Activated B cell treated with CpG ODN at 0.5 μM for 24 hours (primary cell): ENCODE data around the gene LIG3. TPM values are rescaled to one million over a fixed set of nuclear protein-coding genes. Genes with fewer than 3 reads are reported as not detected.
A peak's percentile ranks its signal among the peaks of the same experiment; 100 is the strongest.

Experiments used
- ATAC-seq: fragments of 200-7000 bp; cut with Tn5 transposase; one replicate; pipeline ENCODE4 v1.10.0; 2021; ENCODE audit warnings: low read depth, mild to moderate bottlenecking, moderate library complexity
- CTCF ChIA-PET: fragments of 350-600 bp; sonication (Branson Sonifier 250); formaldehyde crosslinking; loops from one replicate; lab custom pipeline; 2021; ENCODE audit warnings: antibody characterized with exemption; lab: Charles Lee
- POLR2A ChIA-PET: fragments of 350-600 bp; sonication (Branson Sonifier 250); formaldehyde crosslinking; loops from one replicate; lab custom pipeline; 2021; ENCODE audit warnings: antibody characterized with exemption; lab: Charles Lee
- DNase-seq: peaks from one replicate; pipeline ENCODE4 v3.0.0; 2022
- H3K27ac Mint-ChIP-seq: one replicate; pipeline ENCODE4 v1.8.0; 2020; ENCODE audit warnings: mixed read lengths
- H3K27me3 Mint-ChIP-seq: one replicate; pipeline ENCODE4 v1.8.0; 2021; ENCODE audit warnings: mixed read lengths
- H3K36me3 Mint-ChIP-seq: one replicate; pipeline ENCODE4 v1.8.0; 2021; ENCODE audit warnings: low read depth, mixed read lengths
- H3K4me1 Mint-ChIP-seq: one replicate; pipeline ENCODE4 v1.8.0; 2021; ENCODE audit warnings: mixed read lengths
- H3K4me3 Mint-ChIP-seq: one replicate; pipeline ENCODE4 v1.8.0; 2020; ENCODE audit warnings: mild to moderate bottlenecking, mixed read lengths
- H3K9me3 Mint-ChIP-seq: one replicate; pipeline ENCODE4 v1.8.0; 2020; ENCODE audit warnings: mixed read lengths
- intact Hi-C: fragments of 100-400 bp; cut with micrococcal nuclease; formaldehyde crosslinking; loops from one replicate; pipeline ENCODE4 v1.15.1; 2024
- total RNA-seq: library from RNA; stranded (reverse); gene quantifications from 2 replicates; pipeline ENCODE4 v1.2.3, GENCODE V29; 2022
- TF ChIP-seq, protein P1 (sequence below): fragments of 200-600 bp; IDR thresholded peaks from one replicate; pipeline ENCODE4 v1.8.0; 2022; ENCODE audit warnings: antibody characterized with exemption, mild to moderate bottlenecking

LIG3 gene
- total RNA-seq, 1 donor from 2014 or later: 42.4 TPM

GRCh38 chr17:35006345-35006744 is 26.0 kb downstream of the LIG3 start:
- intact Hi-C loops: no loop called here
- Mint-ChIP-seq H3K4me1 (no peaks in the 10 kb centered on the region), H3K27ac (no peak overlapping the region), H3K27me3 (no peaks in the 10 kb centered on the region), H3K9me3 (no peaks in the 10 kb centered on the region), H3K4me3 (no peak overlapping the region), H3K36me3 (peaks cover 76% of the 10 kb centered on the region)
- DNase-seq: no peak
- ChIA-PET POLR2A (no interaction called here), CTCF (no interaction called here)
- TF ChIP-seq, protein P1, sequence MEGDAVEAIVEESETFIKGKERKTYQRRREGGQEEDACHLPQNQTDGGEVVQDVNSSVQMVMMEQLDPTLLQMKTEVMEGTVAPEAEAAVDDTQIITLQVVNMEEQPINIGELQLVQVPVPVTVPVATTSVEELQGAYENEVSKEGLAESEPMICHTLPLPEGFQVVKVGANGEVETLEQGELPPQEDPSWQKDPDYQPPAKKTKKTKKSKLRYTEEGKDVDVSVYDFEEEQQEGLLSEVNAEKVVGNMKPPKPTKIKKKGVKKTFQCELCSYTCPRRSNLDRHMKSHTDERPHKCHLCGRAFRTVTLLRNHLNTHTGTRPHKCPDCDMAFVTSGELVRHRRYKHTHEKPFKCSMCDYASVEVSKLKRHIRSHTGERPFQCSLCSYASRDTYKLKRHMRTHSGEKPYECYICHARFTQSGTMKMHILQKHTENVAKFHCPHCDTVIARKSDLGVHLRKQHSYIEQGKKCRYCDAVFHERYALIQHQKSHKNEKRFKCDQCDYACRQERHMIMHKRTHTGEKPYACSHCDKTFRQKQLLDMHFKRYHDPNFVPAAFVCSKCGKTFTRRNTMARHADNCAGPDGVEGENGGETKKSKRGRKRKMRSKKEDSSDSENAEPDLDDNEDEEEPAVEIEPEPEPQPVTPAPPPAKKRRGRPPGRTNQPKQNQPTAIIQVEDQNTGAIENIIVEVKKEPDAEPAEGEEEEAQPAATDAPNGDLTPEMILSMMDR: no peak
- ATAC-seq: no peak

DNA sequence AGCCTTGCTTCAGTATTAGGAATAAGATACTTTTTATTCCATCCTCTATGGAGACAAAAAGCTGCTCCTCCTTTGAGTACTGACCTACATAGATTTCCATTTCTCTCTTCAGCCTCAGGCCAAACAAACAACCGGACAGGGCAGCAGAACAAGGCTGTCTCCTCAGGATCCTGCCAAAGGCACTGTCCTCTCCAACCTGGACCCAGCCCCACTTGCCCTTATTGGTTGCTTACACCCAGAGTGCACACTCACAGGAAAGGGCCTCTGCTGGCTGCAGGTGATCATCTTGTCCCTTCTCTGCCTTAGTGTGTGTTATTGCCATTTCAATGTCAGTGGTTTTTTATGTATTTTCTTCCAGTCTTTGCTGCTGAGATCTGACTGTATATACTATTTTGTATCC is 26.6 kb downstream of the LIG3 start:
- Mint-ChIP-seq H3K4me3 (no peak overlapping the region), H3K27ac (peak overlapping the region; percentile 7), H3K9me3 (no peaks in the 10 kb centered on the region), H3K4me1 (no peaks in the 10 kb centered on the region), H3K36me3 (peaks cover 76% of the 10 kb centered on the region), H3K27me3 (no peaks in the 10 kb centered on the region)
- CTCF ChIA-PET: no interaction called here
- POLR2A ChIA-PET: no interaction called here
- TF ChIP-seq, protein P1: no peak
- DNase-seq (no peak), ATAC-seq (no peak)
- intact Hi-C loops: no loop called here

- POLR2A ChIA-PET: interaction anchor here (0.7 to 0.9 kb wide), 3 partner anchors 23 to 79 kb away, joined by 3 to 4 read pairs (median 3); no protein-coding TSS in a partner anchor
- peaks cover 74% of the 10 kb centered on the region for H3K36me3 Mint-ChIP-seq
- H3K27me3 Mint-ChIP-seq: no peaks in the 10 kb centered on the region
- no peak for ATAC-seq
- no peak for DNase-seq
- intact Hi-C loops: no loop called here
- no peak overlapping the region for H3K27ac Mint-ChIP-seq
- H3K4me3 Mint-ChIP-seq: no peak overlapping the region
- TF ChIP-seq, protein P1: no peak
- H3K4me1 Mint-ChIP-seq: no peaks in the 10 kb centered on the region
- CTCF ChIA-PET: no interaction called here
- no peaks in the 10 kb centered on the region for H3K9me3 Mint-ChIP-seq
Measured at GRCh38 chr17:35010093-35010492, 29.8 kb downstream of the LIG3 start.

DNA sequence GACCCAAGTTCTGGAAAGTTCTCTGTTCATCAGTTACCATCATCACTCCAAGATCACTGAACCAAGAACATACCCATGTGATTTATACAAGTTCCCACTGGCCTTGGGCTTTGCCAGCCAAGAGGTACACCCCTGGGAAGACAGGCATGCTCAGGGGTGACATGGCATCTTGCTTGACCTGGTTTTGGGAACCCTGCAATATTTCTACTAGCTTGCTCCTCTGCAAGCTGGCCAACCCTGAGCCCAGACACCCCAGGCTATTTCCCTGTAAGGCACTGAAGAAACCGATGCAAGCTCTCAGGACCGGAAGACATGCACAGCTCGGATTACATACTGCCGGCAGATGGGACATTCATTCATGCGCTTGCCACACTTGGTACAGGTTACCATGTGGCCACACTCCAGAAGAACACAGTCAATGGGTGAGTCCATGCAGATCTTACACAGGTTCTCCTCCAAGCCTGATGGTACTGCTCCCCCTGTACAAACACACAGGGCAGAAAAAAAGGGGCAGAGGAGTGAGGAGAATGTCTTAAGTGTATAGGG is 31.4 kb downstream of the LIG3 start:
- H3K4me1 Mint-ChIP-seq: no peaks in the 10 kb centered on the region
- no peak overlapping the region for H3K4me3 Mint-ChIP-seq
- CTCF ChIA-PET: interaction anchor here (1.7 kb wide), 1 partner anchor 78 kb away, joined by 4 read pairs; no protein-coding TSS in a partner anchor
- POLR2A ChIA-PET: no interaction called here
- DNase-seq (no peak), ATAC-seq (no peak)
- intact Hi-C loops: no loop called here
- no peaks in the 10 kb centered on the region for H3K9me3 Mint-ChIP-seq
- H3K27ac Mint-ChIP-seq: no peak overlapping the region
- TF ChIP-seq, protein P1: no peak
- H3K27me3 Mint-ChIP-seq: no peaks in the 10 kb centered on the region
- H3K36me3 Mint-ChIP-seq: peaks cover 84% of the 10 kb centered on the region

DNA sequence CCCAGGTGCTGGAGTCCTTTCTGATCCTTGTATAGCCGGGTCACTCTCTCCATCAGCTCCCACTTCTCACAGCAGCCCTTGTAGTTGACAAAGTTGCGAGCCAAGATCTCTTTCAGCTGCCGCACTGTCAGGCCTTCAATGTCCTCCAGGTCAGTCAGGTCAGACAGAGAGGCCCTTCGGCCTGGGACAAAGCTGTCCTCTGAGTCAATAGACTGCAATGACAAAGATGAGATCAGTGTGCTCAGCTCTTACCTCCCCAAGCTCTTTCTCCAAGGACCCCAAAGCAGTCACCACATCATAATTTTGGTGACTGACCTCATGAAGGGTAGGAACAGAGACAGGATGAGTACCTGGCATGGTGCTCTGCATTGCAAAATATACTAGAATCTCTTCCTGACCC is 36.1 kb downstream of the LIG3 start:
- H3K27ac Mint-ChIP-seq: no peak overlapping the region
- POLR2A ChIA-PET: no interaction called here
- no peaks in the 10 kb centered on the region for H3K4me1 Mint-ChIP-seq
- TF ChIP-seq, protein P1: no peak
- peaks cover 80% of the 10 kb centered on the region for H3K36me3 Mint-ChIP-seq
- H3K27me3 Mint-ChIP-seq: no peaks in the 10 kb centered on the region
- no peak overlapping the region for H3K4me3 Mint-ChIP-seq
- CTCF ChIA-PET: no interaction called here
- no peak for DNase-seq
- H3K9me3 Mint-ChIP-seq: no peaks in the 10 kb centered on the region
- ATAC-seq: no peak
- intact Hi-C loops: no loop called here
